AG09309 (cell line): Measurements from ENCODE around the gene NPAS4.
A peak's percentile ranks its signal among the peaks of the same experiment; 100 is the strongest.
"Not testable (repeated sequence)": the region's sequence is repeated elsewhere in the genome, so short reads cannot be mapped to it uniquely, and the experiment has no call there.

Source experiments
- DNase-seq: peaks from one replicate; pipeline ENCODE4 v3.0.0-alpha.2; 2010; ENCODE audit warnings: low read depth
- H3K4me3 ChIP-seq: 2 replicates; pipeline ENCODE4 v1.5.1; 2011; ENCODE audit warnings: mild to moderate bottlenecking, low read depth, low read length, moderate library complexity; ENCODE audit not compliant: control insufficient read depth
- CTCF ChIP-seq: IDR thresholded peaks from 2 replicates; pipeline ENCODE4 v1.5.1; 2011; ENCODE audit warnings: mild to moderate bottlenecking, low read depth, low read length, inconsistent platforms; ENCODE audit not compliant: insufficient read depth, control insufficient read depth; ENCODE audit errors: missing control alignments

The NPAS4 gene

GRCh38 chr11:66457826-66458225 lies 37.0 kb downstream of the NPAS4 start:
- no peak overlapping the region for H3K4me3 ChIP-seq
- no peak for TF ChIP-seq CTCF
- no peak for DNase-seq

GRCh38 chr11:66459138-66459778 lies 38.4 kb downstream of the NPAS4 start:
- no peak for DNase-seq
- TF ChIP-seq CTCF, result no peak
- no peak overlapping the region for H3K4me3 ChIP-seq

- H3K4me3 ChIP-seq, result no peak overlapping the region
Measured at GRCh38 chr11:66462010-66462409, 41.2 kb downstream of the NPAS4 start.

GRCh38 chr11:66462911-66463310 lies 42.1 kb downstream of the NPAS4 start:
- TF ChIP-seq CTCF, result no peak
- DNase-seq, result no peak

More at GRCh38 chr11:66462010-66462409, 41.2 kb downstream of the NPAS4 start:
- TF ChIP-seq CTCF, result no peak
- DNase-seq, result no peak

GRCh38 chr11:66464116-66464515 lies 43.3 kb downstream of the NPAS4 start:
- H3K4me3 ChIP-seq, result not testable (repeated sequence)

More at GRCh38 chr11:66462911-66463310, 42.1 kb downstream of the NPAS4 start:
- H3K4me3 ChIP-seq, result no peak overlapping the region

GRCh38 chr11:66464916-66465315 lies 44.1 kb downstream of the NPAS4 start:
- no peak for TF ChIP-seq CTCF

More at GRCh38 chr11:66464116-66464515, 43.3 kb downstream of the NPAS4 start:
- not testable (repeated sequence) for DNase-seq

GRCh38 chr11:66465373-66466224 lies 44.8 kb downstream of the NPAS4 start:
- DNase-seq, result no peak
- TF ChIP-seq CTCF, result no peak
- H3K4me3 ChIP-seq, result peak overlapping the region; percentile 76; the same call in 1 of the 2 replicates

More at GRCh38 chr11:66464916-66465315, 44.1 kb downstream of the NPAS4 start:
- no peak for DNase-seq
- no peak overlapping the region for H3K4me3 ChIP-seq
